Measurements from ENCODE around the gene RAPSN.

DNA sequence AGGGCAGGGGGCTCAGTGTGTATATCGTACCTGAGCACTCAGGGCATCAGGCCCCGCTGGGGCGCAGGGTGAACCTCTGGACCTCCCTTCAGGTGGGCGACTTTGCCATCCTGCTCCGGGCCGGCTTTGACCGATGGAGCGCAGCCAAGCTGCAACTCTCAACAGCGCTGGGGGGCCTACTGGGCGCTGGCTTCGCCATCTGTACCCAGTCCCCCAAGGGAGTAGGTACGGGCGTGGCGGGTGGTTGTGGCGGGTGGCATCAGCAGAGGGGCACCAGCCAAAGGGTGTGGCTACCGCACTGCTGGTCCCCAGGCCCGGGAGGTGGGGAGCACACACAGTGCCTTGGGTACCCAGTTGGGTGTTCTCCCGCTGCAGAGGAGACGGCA lies 34.3 kb downstream of the RAPSN start:
- no peak for TF ChIP-seq CTCF (conservative IDR thresholded peaks at IDR 0.05; ENCODE audit: low read depth, low read length)
- TF ChIP-seq EZH2 (IDR thresholded peaks at IDR 0.05; ENCODE audit: low read length, unreplicated experiment), result no peak
